Erythroblast (primary cell): Measurements from ENCODE around the gene ARRB1.

Source experiments
- GATA1 ChIP-seq: IDR thresholded peaks from 2 replicates; pipeline ENCODE4 v1.6.1; 2011; ENCODE audit warnings: low read depth, mild to moderate bottlenecking, control low read depth, low read length, moderate library complexity
- POLR2A ChIP-seq: IDR thresholded peaks from 2 replicates; pipeline ENCODE4 v1.6.1; 2011; ENCODE audit warnings: mild to moderate bottlenecking, low read length

- TF ChIP-seq POLR2A: no peak
- TF ChIP-seq GATA1: no peak
Observed at GRCh38 chr11:75320643-75321042, 30.8 kb downstream of the ARRB1 start.
